Measurements from ENCODE around the gene CA5A.

The CA5A gene

DNA sequence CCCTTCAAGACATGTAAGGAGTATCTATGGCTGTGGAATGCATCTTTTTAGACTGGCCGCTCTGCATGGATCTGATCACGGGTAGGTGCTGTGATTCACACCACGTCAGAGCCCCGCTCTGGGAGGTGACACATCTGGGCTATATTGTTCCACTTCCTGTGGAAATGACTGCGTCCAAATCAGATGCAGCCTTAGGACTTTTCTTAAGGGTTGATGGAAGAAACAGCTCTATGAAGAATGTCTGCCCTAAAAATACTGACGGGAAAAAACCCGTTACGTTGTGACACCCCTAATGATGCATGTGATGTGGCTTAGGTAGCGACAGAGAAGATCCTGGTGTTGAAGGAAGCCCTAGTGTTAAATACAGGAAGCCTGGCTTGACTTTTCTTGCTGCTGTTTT lies 27.1 kb upstream of the CA5A start:
- DNase-seq (ENCODE audit: low read depth, low spot score) = no peak

DNA sequence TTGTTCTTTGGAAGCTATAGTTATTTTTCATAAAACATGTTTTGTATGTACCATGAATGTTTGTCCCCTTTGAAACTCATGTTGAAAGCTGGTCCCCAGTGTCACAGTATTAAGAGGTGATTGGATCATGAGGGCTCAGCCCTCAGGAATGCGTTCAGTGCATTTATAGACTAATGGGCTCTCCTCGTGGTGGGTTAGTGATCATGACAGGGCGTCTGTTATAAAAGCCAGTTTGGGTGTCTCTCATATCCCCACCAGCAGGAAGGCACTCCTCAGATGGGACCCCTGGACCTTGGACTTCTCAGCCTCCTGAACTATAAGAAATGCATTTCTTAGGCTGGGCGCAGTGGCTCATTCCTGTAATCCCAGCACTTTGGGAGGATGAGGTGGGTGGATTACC lies 25.3 kb upstream of the CA5A start:
- DNase-seq (ENCODE audit: low read depth, low spot score) = no peak

DNA sequence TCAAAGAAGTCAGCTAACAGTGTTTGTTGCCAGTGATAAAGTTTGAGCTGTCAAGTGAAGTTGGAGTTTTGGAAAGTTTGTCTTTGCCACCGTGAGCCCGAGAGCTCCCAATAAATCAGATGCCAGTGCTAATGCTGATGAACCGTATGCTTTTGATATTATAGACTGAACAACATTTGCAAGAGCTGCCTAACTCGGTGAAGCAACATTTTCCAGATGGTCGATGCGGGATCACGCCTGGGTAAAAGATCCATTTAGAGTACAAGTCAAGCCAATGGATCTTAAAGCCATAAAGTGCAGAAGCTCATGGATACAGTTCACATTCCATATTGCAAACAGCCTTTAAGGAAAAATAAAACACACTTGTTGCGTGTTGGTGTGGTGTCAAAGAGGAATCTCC lies 24.5 kb upstream of the CA5A start:
- DNase-seq (ENCODE audit: low read depth, low spot score) = no peak

GRCh38 chr16:87960296-87960695 lies 24.0 kb upstream of the CA5A start:
- DNase-seq (ENCODE audit: low read depth, low spot score) = no peak

DNA sequence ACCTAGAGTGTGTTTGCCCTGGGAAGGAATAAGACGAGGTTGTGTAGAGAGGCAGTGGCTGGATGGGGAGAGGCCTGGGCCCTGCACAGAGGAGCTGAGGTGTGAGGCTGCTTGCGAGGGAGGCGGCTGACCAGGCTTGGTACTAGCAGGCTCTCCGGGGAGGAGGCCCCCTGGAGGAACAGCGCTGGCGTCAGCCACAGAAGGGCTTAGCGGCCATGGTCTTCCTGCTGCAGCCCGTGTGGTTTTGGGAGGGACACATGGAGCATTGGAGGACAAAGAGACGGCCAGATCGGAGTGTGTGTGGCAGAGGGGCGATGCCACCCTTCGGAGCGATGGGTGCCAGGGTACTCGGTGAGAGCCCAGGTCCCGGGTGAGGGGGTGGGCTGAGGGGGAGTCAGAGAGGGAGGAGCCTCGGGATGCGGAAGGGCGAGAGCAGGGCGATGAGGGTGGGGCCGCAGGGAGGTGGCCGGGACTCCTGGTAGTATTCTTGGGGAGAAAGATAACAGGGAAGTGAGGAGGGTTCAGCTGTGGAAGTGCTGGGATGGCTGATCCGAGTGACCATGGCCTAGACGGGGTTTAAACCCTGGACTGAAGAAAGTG lies 23.2 kb upstream of the CA5A start:
- DNase-seq (ENCODE audit: low read depth, low spot score) = no peak

- DNase-seq (ENCODE audit: low read depth, low spot score) = no peak
These were observed 22.3 kb upstream of the CA5A start for GRCh38 chr16:87958632-87959031.

DNA sequence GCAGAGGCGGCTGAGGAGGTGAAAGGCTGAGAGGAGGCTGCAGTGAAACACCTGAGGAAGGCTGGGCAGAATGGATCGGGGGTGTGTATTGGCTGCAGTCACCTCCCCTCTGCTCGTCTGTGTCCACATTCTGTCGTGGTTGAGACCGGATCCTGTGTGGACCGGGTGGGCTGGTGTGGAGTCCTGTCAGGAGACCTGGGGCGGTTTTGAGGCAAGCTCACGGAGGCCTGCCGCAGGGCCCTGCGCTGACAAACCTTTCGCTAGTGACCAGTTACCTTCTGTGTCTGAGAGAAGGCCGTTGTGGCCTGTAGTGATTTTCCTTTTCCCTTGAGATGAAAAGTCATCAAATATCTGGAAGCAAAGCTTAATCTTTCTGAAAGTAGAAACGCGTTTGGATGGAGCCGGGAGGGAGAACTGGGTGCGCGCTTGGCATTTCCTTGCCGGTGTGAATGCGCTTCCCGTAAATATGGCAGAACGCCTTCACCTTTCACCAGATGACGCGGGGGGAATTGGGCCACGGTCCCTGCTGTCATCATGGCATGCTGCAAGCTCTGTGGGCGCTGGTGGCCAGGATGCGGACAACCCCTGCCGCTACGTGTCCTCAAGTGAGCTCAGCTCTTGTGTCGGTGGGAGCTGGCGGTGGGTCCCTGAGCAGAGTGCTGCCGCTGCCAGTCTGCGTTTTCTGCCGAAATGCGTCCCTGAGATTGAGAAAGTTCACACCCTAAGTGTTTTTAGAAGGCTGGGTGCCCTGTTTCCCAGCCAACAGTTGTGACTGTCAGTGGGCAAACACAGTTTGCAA lies 21.2 kb upstream of the CA5A start:
- no peak for DNase-seq (ENCODE audit: low read depth, low spot score)

GRCh38 chr16:87956365-87957231 lies 20.3 kb upstream of the CA5A start:
- peak; percentile 58 for DNase-seq (ENCODE audit: low read depth, low spot score)

DNA sequence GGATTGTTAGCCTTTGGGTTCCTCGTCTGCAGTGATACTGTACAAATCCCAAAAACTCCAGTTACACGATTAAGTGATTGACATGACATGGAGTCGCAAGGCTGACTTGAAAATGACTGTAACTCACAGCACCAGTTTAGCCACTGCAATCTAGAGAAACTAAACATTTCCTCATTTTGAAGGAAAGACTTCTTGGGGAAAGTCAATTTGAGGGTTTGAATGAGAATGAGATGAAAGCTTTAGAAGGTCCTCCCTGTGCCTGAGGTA lies 19.7 kb upstream of the CA5A start:
- no peak for DNase-seq (ENCODE audit: low read depth, low spot score)

- no peak for DNase-seq (ENCODE audit: low read depth, low spot score)
These were observed 19.2 kb upstream of the CA5A start for GRCh38 chr16:87955302-87956097.

GRCh38 chr16:87954826-87955225 lies 18.5 kb upstream of the CA5A start:
- DNase-seq (ENCODE audit: low read depth, low spot score) = no peak

GRCh38 chr16:87954361-87954760 lies 18.0 kb upstream of the CA5A start:
- no peak for DNase-seq (ENCODE audit: low read depth, low spot score)

- DNase-seq (ENCODE audit: low read depth, low spot score) = no peak
These were observed 17.2 kb upstream of the CA5A start for GRCh38 chr16:87953308-87954215.

GRCh38 chr16:87952751-87953150 lies 16.4 kb upstream of the CA5A start:
- DNase-seq (ENCODE audit: low read depth, low spot score) = no peak

- DNase-seq (ENCODE audit: low read depth, low spot score) = no peak
These were observed 15.5 kb upstream of the CA5A start for GRCh38 chr16:87951552-87952538.

DNA sequence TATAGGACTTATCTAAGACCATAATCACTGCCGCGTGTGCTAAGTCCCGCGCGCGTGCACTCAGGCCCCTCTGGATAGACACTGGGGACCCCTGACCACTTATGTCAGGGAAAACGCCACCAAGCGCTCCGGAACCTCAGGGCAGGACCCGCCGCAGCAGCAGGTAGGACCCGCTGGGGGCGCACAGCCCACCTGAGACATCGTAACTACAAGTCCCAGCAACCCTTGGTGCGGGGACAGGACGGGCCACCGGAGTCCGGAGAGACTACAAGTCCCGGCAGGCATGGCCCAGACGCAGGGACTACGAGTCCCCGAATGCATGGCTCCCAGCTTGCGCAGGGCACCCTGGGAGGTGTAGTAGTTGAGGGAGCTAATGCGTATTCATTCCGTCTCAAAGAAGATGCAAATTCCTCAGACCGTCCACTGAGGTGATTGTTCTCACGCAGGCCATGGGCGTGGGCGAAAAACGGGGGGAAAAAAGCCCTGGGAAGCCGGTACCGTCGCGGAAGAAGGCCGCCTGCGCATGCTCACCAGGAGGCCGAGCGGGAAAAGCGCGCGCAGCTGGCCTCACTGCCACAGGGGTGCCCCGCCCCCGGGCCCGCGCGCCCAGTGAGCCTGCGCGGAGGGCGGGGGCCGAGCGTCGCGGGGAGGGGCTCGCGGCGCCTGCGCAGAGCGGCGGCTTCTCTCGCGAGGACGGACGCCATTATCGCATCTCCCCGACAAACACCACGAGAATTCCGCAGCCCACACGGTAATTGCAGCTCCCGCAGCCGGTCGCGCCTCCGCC lies 14.6 kb upstream of the CA5A start, which contains the start of gene BANP:
BANP (plus strand) TSS at position 670 of the 787 bp plus-strand sequence. CDS start 23,682 bp downstream, outside the sequence.
- DNase-seq (ENCODE audit: low read depth, low spot score) = peak; percentile 96

DNA sequence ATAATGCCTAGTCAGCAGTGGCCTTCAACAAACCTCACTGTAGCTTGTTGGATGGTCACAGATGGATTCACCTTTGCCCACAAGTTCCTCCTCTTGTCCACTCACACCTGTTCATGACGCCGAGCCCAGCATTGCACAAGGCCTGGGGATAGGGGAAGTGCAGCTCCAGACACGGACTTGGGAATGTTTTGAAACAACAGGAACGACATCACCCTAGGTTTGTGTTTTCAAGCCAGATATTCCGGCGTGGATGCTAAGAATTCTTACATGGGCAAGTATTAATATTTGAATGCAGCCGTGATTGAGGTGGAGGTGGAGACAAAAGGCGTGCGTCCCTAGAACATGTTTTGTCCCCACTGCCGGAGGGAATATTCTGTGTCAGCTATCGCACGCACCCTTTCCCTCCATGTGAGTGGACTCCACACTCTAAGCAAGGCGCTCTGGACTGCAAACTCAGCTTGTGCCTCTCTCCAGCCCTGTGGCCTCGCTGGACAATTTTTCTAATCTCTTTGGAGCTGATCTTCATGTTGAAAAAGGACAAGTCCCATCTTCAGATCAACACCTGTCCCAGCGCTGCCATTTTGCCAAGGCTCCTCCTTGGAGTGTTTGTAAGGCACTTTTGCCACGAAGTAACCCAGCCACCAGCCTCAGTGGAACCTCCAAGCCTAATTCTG lies 12.9 kb upstream of the CA5A start:
- DNase-seq (ENCODE audit: low read depth, low spot score) = no peak

GRCh38 chr16:87948735-87949070 lies 12.4 kb upstream of the CA5A start:
- no peak for DNase-seq (ENCODE audit: low read depth, low spot score)

Measured in activated CD4-positive, CD25-positive, alpha-beta regulatory T cell treated with anti-CD3 and anti-CD28 coated beads, Interleukin-2, amount 50 U/mL, for 16 hours (primary cell).